Pancreas (tissue), 10 donors: ENCODE results near the gene OBSCN. TPM values are rescaled to one million over a fixed set of nuclear protein-coding genes. Genes with fewer than 3 reads are reported as not detected.
A peak's percentile ranks its signal among the peaks of the same experiment; 100 is the strongest.

ENCODE experiments used
- ATAC-seq, 4 donors: fragments of 200-7000 bp; cut with Tn5 transposase; one replicate each; pipeline versions ENCODE4 v1.8.0 to v1.9.1; 2020; ENCODE audit warnings: mild to moderate bottlenecking in 4 of 4, moderate library complexity in 4 of 4
- DNase-seq, 6 donors: peaks; one replicate each; pipeline ENCODE4 v3.0.0-alpha.2; 2020
- FAIRE-seq: peaks from 2 replicates; lab custom pipeline; 2012; peaks lifted over from hg19 to GRCh38; lab: Jason Lieb, UNC
- H3K27ac ChIP-seq, 4 donors: fragments of 200-600 bp; sonication (generic); 1 replicate in 3 of 4; 2 replicates in 1 of 4; pipeline versions ENCODE4 v1.5.0 to v1.8.0; 2020
- H3K27me3 ChIP-seq, 4 donors: fragments of 200-600 bp; one replicate each; pipeline ENCODE4 v1.8.0; 2021
- H3K36me3 ChIP-seq, 3 donors: fragments of 200-600 bp; sonication (generic) in 1 of 3; one replicate each; pipeline versions ENCODE4 v1.5.0 to v1.8.0; 2020 to 2021
- H3K4me1 ChIP-seq, 3 donors: fragments of 200-600 bp; one replicate each; pipeline ENCODE4 v1.8.0; 2021
- H3K4me3 ChIP-seq, 4 donors: fragments of 200-600 bp; sonication (generic) in 2 of 4; one replicate each; pipeline versions ENCODE4 v1.5.0 to v1.8.0; 2020 to 2021
- H3K9me3 ChIP-seq, 4 donors: fragments of 200-600 bp; one replicate each; pipeline ENCODE4 v1.8.0; 2021
- WGBS, 2 donors: extraction: QIAGEN DNeasy Blood & Tissue Kit; methylation state at CpG; one replicate each; pipeline ENCODE4 v1.1.7; 2013; 5-methylcytosine and 5-hydroxymethylcytosine counted together
- intact Hi-C, 3 donors: fragments of 100-400 bp; cut with DNase I; formaldehyde crosslinking; loops; one replicate each; pipeline versions ENCODE4 v1.11.1 to v1.14.2; 2022
- polyA plus RNA-seq, 2 donors: library from polyadenylated mRNA; stranded (reverse); fragments of 200-250 nt; gene quantifications; one replicate each; pipeline ENCODE4 v1.2.3, GENCODE V29; 2013
- total RNA-seq, 6 donors: library from RNA; stranded (reverse); fragmentation: NEBNext Ultra II Directional in 4 of 6; extraction: Animal tissue kit (Norgen Biotek cat#: 25700) in 4 of 6; gene quantifications; one replicate each; pipeline versions ENCODE4 v1.2.1 to v1.2.4, GENCODE V29; 2021 to 2023
- TF ChIP-seq, protein P1 (sequence below), 4 donors: fragments of 200-600 bp; sonication (generic) in 3 of 4; IDR thresholded peaks; one replicate each; pipeline versions ENCODE4 v1.5.0 to v1.8.0; 2021; ENCODE audit warnings: antibody characterized with exemption in 4 of 4
- donor health status: healthy with polysubstance abuse.
- donor health status: DM: no; HTN: no; CAD: no; lungs with moderate emphysema.
- donor health status: DM: no; HTN: no; CAD: no.
- donor health status: control.
- donor health status: control.
- donor health status: Bipolar disorder and iron deficiency.
- donor health status: DM: yes; HTN: yes; CAD: no.
- donor health status: DM: no; HTN: no; CAD: no.
- donor health status: DM: no; HTN: no; CAD: no.
- donor health status: DM: yes; HTN: yes; CAD: no.

The OBSCN gene
- total and polyA plus RNA-seq, 8 donors: 7.9 to 61.4 (median 11.3) TPM

- DNase-seq (peak in 1 of 6 donors; percentile 30), FAIRE-seq (no peak), ATAC-seq (no peak)
- intact Hi-C loops: no loop called here
- WGBS, 2 donors: 81 to 91% methylated on average over 2 of the region's 2 CpGs
- no peaks in the 10 kb centered on the region for H3K4me1 ChIP-seq
- H3K36me3 ChIP-seq: no peaks in the 10 kb centered on the region
- no peaks in the 10 kb centered on the region for H3K27me3 ChIP-seq
- H3K27ac ChIP-seq: no peak overlapping the region
- H3K4me3 ChIP-seq: no peak overlapping the region
- H3K9me3 ChIP-seq: no peaks in the 10 kb centered on the region
- TF ChIP-seq, protein P1, sequence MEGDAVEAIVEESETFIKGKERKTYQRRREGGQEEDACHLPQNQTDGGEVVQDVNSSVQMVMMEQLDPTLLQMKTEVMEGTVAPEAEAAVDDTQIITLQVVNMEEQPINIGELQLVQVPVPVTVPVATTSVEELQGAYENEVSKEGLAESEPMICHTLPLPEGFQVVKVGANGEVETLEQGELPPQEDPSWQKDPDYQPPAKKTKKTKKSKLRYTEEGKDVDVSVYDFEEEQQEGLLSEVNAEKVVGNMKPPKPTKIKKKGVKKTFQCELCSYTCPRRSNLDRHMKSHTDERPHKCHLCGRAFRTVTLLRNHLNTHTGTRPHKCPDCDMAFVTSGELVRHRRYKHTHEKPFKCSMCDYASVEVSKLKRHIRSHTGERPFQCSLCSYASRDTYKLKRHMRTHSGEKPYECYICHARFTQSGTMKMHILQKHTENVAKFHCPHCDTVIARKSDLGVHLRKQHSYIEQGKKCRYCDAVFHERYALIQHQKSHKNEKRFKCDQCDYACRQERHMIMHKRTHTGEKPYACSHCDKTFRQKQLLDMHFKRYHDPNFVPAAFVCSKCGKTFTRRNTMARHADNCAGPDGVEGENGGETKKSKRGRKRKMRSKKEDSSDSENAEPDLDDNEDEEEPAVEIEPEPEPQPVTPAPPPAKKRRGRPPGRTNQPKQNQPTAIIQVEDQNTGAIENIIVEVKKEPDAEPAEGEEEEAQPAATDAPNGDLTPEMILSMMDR (IDR thresholded peaks at IDR 0.05): no peak
Measured at GRCh38 chr1:228297822-228298221, 90.0 kb downstream of the OBSCN start.

DNA sequence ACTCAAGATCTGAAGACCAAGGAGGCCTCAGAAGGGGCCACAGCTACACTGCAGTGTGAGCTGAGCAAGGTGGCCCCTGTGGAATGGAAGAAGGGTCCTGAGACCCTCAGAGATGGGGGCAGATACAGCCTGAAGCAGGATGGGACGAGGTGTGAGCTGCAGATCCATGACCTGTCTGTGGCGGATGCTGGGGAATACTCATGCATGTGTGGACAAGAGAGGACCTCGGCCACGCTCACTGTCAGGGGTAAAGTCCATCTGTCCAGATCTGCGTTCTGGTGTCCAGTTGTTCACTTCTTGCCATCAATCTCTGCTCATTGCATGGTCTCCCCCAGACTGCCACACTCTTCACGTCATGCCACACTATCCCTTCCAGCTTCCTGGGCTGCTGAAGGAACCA, 90.6 kb downstream of the OBSCN start:
- FAIRE-seq (no peak), ATAC-seq (no peak), DNase-seq (no peak)
- Histone ChIP-seq H3K27me3 (no peaks in the 10 kb centered on the region), H3K27ac (no peak overlapping the region), H3K9me3 (no peaks in the 10 kb centered on the region), H3K4me1 (no peaks in the 10 kb centered on the region), H3K36me3 (no peaks in the 10 kb centered on the region), H3K4me3 (no peak overlapping the region)
- intact Hi-C loops: no loop called here
- TF ChIP-seq, protein P1 (IDR thresholded peaks at IDR 0.05): no peak
- 79 to 90% methylated on average over 6 of the region's 6 CpGs for WGBS, 2 donors

GRCh38 chr1:228299211-228299610, 91.4 kb downstream of the OBSCN start:
- intact Hi-C loops: no loop called here
- TF ChIP-seq, protein P1 (IDR thresholded peaks at IDR 0.05): no peak
- no peaks in the 10 kb centered on the region for H3K4me1 ChIP-seq
- H3K9me3 ChIP-seq: no peaks in the 10 kb centered on the region
- FAIRE-seq (no peak), DNase-seq (no peak), ATAC-seq (no peak)
- H3K27me3 ChIP-seq: no peaks in the 10 kb centered on the region
- H3K36me3 ChIP-seq: no peaks in the 10 kb centered on the region
- no peak overlapping the region for H3K27ac ChIP-seq
- WGBS, 2 donors: 76 to 83% methylated on average over 2 of the region's 2 CpGs
- no peak overlapping the region for H3K4me3 ChIP-seq

GRCh38 chr1:228299901-228300300, 92.1 kb downstream of the OBSCN start:
- Histone ChIP-seq H3K27me3 (no peaks in the 10 kb centered on the region), H3K4me1 (no peaks in the 10 kb centered on the region), H3K36me3 (no peaks in the 10 kb centered on the region), H3K9me3 (no peaks in the 10 kb centered on the region), H3K27ac (no peak overlapping the region), H3K4me3 (no peak overlapping the region)
- no peak for DNase-seq
- intact Hi-C loops: no loop called here
- TF ChIP-seq, protein P1 (IDR thresholded peaks at IDR 0.05): no peak
- no peak for ATAC-seq
- 85 to 93% methylated on average over 7 of the region's 7 CpGs for WGBS, 2 donors
- no peak for FAIRE-seq

DNA sequence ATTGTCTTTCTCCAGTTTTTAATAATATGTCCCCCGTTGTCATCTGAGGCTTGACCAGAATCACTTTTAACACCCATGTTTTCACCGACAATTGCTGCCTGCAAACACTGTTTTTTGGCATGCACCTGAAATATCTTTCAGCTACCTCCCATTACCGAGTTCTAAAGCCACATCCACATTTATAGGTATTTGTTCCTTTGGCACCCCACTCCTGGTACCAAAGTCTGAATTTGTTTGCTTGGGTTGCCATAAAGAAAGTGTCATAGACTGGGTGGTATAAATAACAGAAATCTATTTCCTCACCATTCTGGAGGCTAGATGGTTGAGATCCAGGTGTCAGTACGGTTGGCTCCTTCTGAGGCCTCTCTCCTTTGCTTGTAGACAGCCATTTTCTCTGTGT, 94.2 kb downstream of the OBSCN start:
- no peak overlapping the region for H3K4me3 ChIP-seq
- TF ChIP-seq, protein P1 (IDR thresholded peaks at IDR 0.05): no peak
- no peaks in the 10 kb centered on the region for H3K36me3 ChIP-seq
- no peak for FAIRE-seq
- no peaks in the 10 kb centered on the region for H3K9me3 ChIP-seq
- intact Hi-C loops: no loop called here
- no peak for DNase-seq
- H3K4me1 ChIP-seq: no peaks in the 10 kb centered on the region
- WGBS, 2 donors: 92 to 95% methylated on average over 4 of the region's 4 CpGs
- no peaks in the 10 kb centered on the region for H3K27me3 ChIP-seq
- no peak overlapping the region for H3K27ac ChIP-seq
- ATAC-seq: no peak
